ENCODE results near the gene FAM24B. TPM values are rescaled to one million over a fixed set of nuclear protein-coding genes. Genes with fewer than 3 reads are reported as not detected.

The FAM24B gene
- polyA plus RNA-seq, 1 donor from 2014 or later = 3.4 TPM

DNA sequence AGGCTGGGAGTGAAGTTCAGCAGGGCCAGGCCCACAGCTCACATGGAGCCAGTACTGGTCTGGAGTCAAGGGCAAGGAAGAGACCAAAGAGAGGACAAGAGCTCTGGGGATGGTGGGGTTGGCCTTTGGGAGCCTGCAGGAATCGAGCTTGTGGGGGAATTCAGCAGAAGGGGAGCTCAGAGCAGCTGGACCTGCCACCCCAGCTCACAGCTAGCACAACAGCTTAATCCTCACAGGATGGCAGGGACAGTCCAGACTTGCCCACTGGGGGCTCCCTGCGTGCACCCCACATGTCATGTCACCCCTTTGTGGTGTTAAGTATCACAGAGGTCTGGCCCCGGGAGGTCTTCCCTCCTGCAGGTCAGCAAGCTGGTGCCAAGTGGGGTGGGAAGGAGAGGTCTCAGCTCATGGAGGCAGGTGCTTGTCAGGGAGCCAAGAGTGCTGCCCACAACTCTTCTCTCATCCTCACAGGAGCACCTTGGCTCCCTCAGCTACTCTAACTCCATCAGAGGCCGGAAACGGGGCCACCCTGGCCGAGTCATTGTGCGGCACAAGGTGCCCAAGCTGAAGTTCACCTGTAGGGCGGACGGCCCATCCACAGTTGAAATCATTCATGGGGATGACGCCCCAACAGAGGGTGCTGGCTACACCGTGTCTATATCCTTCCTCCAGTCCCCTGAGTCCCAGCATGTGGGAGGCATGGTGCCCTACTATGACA is 56.2 kb downstream of the FAM24B start:
- Histone ChIP-seq H3K27ac (ENCODE audit: low read length) (no peak overlapping the region), H3K4me3 (ENCODE audit: low read length) (no peak overlapping the region), H3K36me3 (ENCODE audit: insufficient read depth, low read length) (no peaks in the 10 kb centered on the region), H3K4me2 (ENCODE audit: low read length) (no peak overlapping the region), H3K27me3 (ENCODE audit: insufficient read depth, low read depth, low read length) (no peaks in the 10 kb centered on the region), H4K20me1 (ENCODE audit: insufficient read depth) (no peaks in the 10 kb centered on the region), H3F3A (ENCODE audit: insufficient read depth, low read length, poor library complexity, severe bottlenecking) (no peaks in the 10 kb centered on the region), H3K9ac (ENCODE audit: low read length) (no peak overlapping the region), H2AFZ (ENCODE audit: low read depth, low read length) (no peak overlapping the region), H3K9me3 (ENCODE audit: low read length) (no peaks in the 10 kb centered on the region), H3K9me2 (ENCODE audit: insufficient read depth, low read length) (no peaks in the 10 kb centered on the region), H3K79me2 (replicated peaks; ENCODE audit: insufficient read depth, low read length) (no peaks in the 10 kb centered on the region)
- TF ChIP-seq SMC3 (conservative IDR thresholded peaks at IDR 0.05; ENCODE audit: poor library complexity) (no peak), TAF1 (IDR thresholded peaks at IDR 0.05; ENCODE audit: low read depth) (no peak), MXI1 (conservative IDR thresholded peaks at IDR 0.05; ENCODE audit: poor library complexity, severe bottlenecking) (no peak), POLR2AphosphoS5 (IDR thresholded peaks at IDR 0.05) (no peak), RAD21 (conservative IDR thresholded peaks at IDR 0.05) (no peak), EZH2 (IDR thresholded peaks at IDR 0.05; ENCODE audit: borderline replicate concordance, insufficient read depth, low read length, poor library complexity, severe bottlenecking) (no peak), EP300 (conservative IDR thresholded peaks at IDR 0.05; ENCODE audit: poor library complexity, severe bottlenecking) (no peak)
- TF ChIP-seq, protein P1, sequence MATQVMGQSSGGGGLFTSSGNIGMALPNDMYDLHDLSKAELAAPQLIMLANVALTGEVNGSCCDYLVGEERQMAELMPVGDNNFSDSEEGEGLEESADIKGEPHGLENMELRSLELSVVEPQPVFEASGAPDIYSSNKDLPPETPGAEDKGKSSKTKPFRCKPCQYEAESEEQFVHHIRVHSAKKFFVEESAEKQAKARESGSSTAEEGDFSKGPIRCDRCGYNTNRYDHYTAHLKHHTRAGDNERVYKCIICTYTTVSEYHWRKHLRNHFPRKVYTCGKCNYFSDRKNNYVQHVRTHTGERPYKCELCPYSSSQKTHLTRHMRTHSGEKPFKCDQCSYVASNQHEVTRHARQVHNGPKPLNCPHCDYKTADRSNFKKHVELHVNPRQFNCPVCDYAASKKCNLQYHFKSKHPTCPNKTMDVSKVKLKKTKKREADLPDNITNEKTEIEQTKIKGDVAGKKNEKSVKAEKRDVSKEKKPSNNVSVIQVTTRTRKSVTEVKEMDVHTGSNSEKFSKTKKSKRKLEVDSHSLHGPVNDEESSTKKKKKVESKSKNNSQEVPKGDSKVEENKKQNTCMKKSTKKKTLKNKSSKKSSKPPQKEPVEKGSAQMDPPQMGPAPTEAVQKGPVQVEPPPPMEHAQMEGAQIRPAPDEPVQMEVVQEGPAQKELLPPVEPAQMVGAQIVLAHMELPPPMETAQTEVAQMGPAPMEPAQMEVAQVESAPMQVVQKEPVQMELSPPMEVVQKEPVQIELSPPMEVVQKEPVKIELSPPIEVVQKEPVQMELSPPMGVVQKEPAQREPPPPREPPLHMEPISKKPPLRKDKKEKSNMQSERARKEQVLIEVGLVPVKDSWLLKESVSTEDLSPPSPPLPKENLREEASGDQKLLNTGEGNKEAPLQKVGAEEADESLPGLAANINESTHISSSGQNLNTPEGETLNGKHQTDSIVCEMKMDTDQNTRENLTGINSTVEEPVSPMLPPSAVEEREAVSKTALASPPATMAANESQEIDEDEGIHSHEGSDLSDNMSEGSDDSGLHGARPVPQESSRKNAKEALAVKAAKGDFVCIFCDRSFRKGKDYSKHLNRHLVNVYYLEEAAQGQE (IDR thresholded peaks at IDR 0.05; ENCODE audit: borderline replicate concordance) = no peak
- TF ChIP-seq, protein P2, sequence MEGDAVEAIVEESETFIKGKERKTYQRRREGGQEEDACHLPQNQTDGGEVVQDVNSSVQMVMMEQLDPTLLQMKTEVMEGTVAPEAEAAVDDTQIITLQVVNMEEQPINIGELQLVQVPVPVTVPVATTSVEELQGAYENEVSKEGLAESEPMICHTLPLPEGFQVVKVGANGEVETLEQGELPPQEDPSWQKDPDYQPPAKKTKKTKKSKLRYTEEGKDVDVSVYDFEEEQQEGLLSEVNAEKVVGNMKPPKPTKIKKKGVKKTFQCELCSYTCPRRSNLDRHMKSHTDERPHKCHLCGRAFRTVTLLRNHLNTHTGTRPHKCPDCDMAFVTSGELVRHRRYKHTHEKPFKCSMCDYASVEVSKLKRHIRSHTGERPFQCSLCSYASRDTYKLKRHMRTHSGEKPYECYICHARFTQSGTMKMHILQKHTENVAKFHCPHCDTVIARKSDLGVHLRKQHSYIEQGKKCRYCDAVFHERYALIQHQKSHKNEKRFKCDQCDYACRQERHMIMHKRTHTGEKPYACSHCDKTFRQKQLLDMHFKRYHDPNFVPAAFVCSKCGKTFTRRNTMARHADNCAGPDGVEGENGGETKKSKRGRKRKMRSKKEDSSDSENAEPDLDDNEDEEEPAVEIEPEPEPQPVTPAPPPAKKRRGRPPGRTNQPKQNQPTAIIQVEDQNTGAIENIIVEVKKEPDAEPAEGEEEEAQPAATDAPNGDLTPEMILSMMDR (IDR thresholded peaks at IDR 0.05; ENCODE audit: poor library complexity, severe bottlenecking) = no peak

DNA sequence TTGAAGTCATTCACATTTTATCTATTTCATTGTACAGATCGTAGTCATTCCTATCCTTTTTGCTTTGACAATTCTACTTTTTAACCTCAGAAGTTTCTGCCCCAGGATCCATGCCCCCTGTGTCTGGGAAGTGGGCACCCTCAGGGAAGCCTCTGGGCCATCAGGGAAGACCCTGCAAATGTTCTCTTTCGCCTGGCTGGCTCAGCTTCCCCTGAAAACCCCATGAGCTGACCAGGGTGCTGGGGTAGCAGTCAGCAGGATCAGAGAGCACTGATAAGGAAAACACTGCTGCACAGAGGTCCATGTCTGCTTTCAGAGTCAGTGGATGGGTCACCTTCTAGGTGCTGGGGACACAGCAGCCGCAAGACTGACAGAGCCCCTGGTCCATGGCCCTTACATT is 57.6 kb downstream of the FAM24B start:
- H3F3A ChIP-seq (ENCODE audit: insufficient read depth, low read length, poor library complexity, severe bottlenecking) = no peaks in the 10 kb centered on the region
- H3K27me3 ChIP-seq (ENCODE audit: insufficient read depth, low read depth, low read length) = no peaks in the 10 kb centered on the region
- H3K27ac ChIP-seq (ENCODE audit: low read length) = no peak overlapping the region
- no peak overlapping the region for H3K9ac ChIP-seq (ENCODE audit: low read length)
- no peaks in the 10 kb centered on the region for H3K9me2 ChIP-seq (ENCODE audit: insufficient read depth, low read length)
- H3K79me2 ChIP-seq (replicated peaks; ENCODE audit: insufficient read depth, low read length) = no peaks in the 10 kb centered on the region
- H3K4me2 ChIP-seq (ENCODE audit: low read length) = no peak overlapping the region
- H3K36me3 ChIP-seq (ENCODE audit: insufficient read depth, low read length) = no peaks in the 10 kb centered on the region
- H3K4me3 ChIP-seq (ENCODE audit: low read length) = no peak overlapping the region
- no peak overlapping the region for H2AFZ ChIP-seq (ENCODE audit: low read depth, low read length)
- H4K20me1 ChIP-seq (ENCODE audit: insufficient read depth) = no peaks in the 10 kb centered on the region
- H3K9me3 ChIP-seq (ENCODE audit: low read length) = no peaks in the 10 kb centered on the region
- TF ChIP-seq EP300 (conservative IDR thresholded peaks at IDR 0.05; ENCODE audit: poor library complexity, severe bottlenecking) = no peak
- TF ChIP-seq RAD21 (conservative IDR thresholded peaks at IDR 0.05) = no peak
- TF ChIP-seq SMC3 (conservative IDR thresholded peaks at IDR 0.05; ENCODE audit: poor library complexity) = no peak
- no peak for TF ChIP-seq POLR2AphosphoS5 (IDR thresholded peaks at IDR 0.05)
- TF ChIP-seq TAF1 (IDR thresholded peaks at IDR 0.05; ENCODE audit: low read depth) = no peak
- TF ChIP-seq EZH2 (IDR thresholded peaks at IDR 0.05; ENCODE audit: borderline replicate concordance, insufficient read depth, low read length, poor library complexity, severe bottlenecking) = no peak
- TF ChIP-seq MXI1 (conservative IDR thresholded peaks at IDR 0.05; ENCODE audit: poor library complexity, severe bottlenecking) = no peak
- TF ChIP-seq, protein P2 (IDR thresholded peaks at IDR 0.05; ENCODE audit: poor library complexity, severe bottlenecking) = no peak
- TF ChIP-seq, protein P1 (IDR thresholded peaks at IDR 0.05; ENCODE audit: borderline replicate concordance) = no peak

Measured in neural cell (in vitro differentiated cells).